IMR-90 (cell line): ENCODE results near the gene ITSN2.
"Not testable (repeated sequence)": the region's sequence is repeated elsewhere in the genome, so short reads cannot be mapped to it uniquely, and the experiment has no call there.

Experiments used
- CEBPB ChIP-seq: IDR thresholded peaks from 2 replicates; pipeline ENCODE4 v1.6.1; 2012; ENCODE audit warnings: low read depth, low read length, improper control_type of control experiment
- CTCF ChIP-seq: conservative IDR thresholded peaks from 2 replicates; pipeline ENCODE4 v1.5.1; 2012; ENCODE audit warnings: mild to moderate bottlenecking, low read depth, low read length, improper control_type of control experiment
- POLR2A ChIP-seq: IDR thresholded peaks from 2 replicates; pipeline ENCODE4 v1.6.1; 2012; ENCODE audit warnings: mild to moderate bottlenecking, low read depth, low read length

GRCh38 chr2:24357767-24358166 is 2.6 kb downstream of the ITSN2 start:
- not testable (repeated sequence) for TF ChIP-seq CTCF, POLR2A, CEBPB
